Hindlimb muscle (tissue), 1 donor: ENCODE results near the gene LDHD. TPM values are rescaled to one million over a fixed set of nuclear protein-coding genes. Genes with fewer than 3 reads are reported as not detected.

Experiments
- polyA plus RNA-seq: library from polyadenylated mRNA; unstranded; fragments of 120-200 nt; gene quantifications from one replicate; pipeline ENCODE4 v1.2.1, GENCODE V29; 2013; ENCODE audit not compliant: insufficient read length

The LDHD gene
- polyA plus RNA-seq, 1 donor: 3.7 TPM

Other genes starting within 250 kb of the LDHD start
- 58.0 TPM for gene WDR59, start 131.7 kb downstream of the LDHD start, polyA plus RNA-seq
- 53.4 TPM for gene ZNRF1, start 117.8 kb downstream of the LDHD start, polyA plus RNA-seq
- 11.9 TPM for gene ZFP1, start 31.7 kb upstream of the LDHD start, polyA plus RNA-seq
- gene CTRB2, start 90.4 kb upstream of the LDHD start, polyA plus RNA-seq: 0.23 TPM
- 0.15 TPM for gene CTRB1, start 102.2 kb upstream of the LDHD start, polyA plus RNA-seq
- 69.4 TPM for gene BCAR1, start 134.8 kb upstream of the LDHD start, polyA plus RNA-seq